GM19193 (cell line): ENCODE measurements around the gene TMEM43.

Source experiments
- POLR2A ChIP-seq: IDR thresholded peaks from 4 replicates; pipeline ENCODE4 v1.6.1; 2011; ENCODE audit not compliant: insufficient read depth, insufficient read length; ENCODE audit errors: extremely low read depth

Gene TMEM43

GRCh38 chr3:14132689-14133088 lies 7.8 kb downstream of the TMEM43 start:
- TF ChIP-seq POLR2A, result no peak

GRCh38 chr3:14133188-14133800 lies 8.4 kb downstream of the TMEM43 start:
- no peak for TF ChIP-seq POLR2A

GRCh38 chr3:14133876-14134275 lies 9.0 kb downstream of the TMEM43 start:
- no peak for TF ChIP-seq POLR2A

- no peak for TF ChIP-seq POLR2A
Observed at GRCh38 chr3:14134291-14134690, 9.4 kb downstream of the TMEM43 start.

- no peak for TF ChIP-seq POLR2A
Observed at GRCh38 chr3:14135581-14135980, 10.7 kb downstream of the TMEM43 start.

GRCh38 chr3:14137004-14137403 lies 12.2 kb downstream of the TMEM43 start:
- TF ChIP-seq POLR2A, result no peak

- no peak for TF ChIP-seq POLR2A
Observed at GRCh38 chr3:14137445-14137844, 12.6 kb downstream of the TMEM43 start.

- no peak for TF ChIP-seq POLR2A
Observed at GRCh38 chr3:14138109-14138877, 13.4 kb downstream of the TMEM43 start.

GRCh38 chr3:14138878-14139655 lies 14.2 kb downstream of the TMEM43 start:
- no peak for TF ChIP-seq POLR2A

GRCh38 chr3:14139771-14140170 lies 14.9 kb downstream of the TMEM43 start:
- TF ChIP-seq POLR2A, result no peak

GRCh38 chr3:14140668-14141067 lies 15.8 kb downstream of the TMEM43 start:
- TF ChIP-seq POLR2A, result no peak

GRCh38 chr3:14141144-14141543 lies 16.3 kb downstream of the TMEM43 start:
- TF ChIP-seq POLR2A, result no peak

GRCh38 chr3:14141602-14142341 lies 16.9 kb downstream of the TMEM43 start:
- no peak for TF ChIP-seq POLR2A

- TF ChIP-seq POLR2A, result no peak
Observed at GRCh38 chr3:14142567-14143270, 17.9 kb downstream of the TMEM43 start.
